ENCODE results near the gene APOA1.

APOA1 gene

DNA sequence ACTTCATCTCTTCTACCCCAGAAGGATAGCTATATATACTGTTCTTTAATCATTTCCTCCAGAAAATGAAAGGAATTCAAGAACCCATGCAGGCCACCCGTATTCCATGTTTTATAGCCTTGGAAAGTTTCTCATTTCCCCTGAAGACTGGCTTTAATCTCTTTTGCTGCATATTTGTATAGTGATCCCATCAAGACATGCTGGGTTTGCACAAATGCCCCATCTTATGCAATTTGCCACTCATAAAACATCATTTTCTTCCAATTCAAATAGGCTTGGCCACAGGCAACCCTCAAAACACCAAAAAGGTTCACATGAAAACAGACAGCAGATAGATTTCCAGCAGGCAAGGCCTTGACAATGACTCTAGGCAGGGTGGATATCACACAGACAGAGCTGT is 28.3 kb upstream of the APOA1 start (continued):
- TF ChIP-seq ZNF350 (tag by site-specific recombination; IDR thresholded peaks at IDR 0.05) (no peak), ZNF324 (tag by site-specific recombination; IDR thresholded peaks at IDR 0.05) (no peak), ZNF843 (tag by site-specific recombination; IDR thresholded peaks at IDR 0.05) (no peak), ZNF274 (IDR thresholded peaks at IDR 0.05; ENCODE audit: low read length) (no peak), ZNF274 (tag by site-specific recombination; IDR thresholded peaks at IDR 0.05; ENCODE audit: borderline replicate concordance) (no peak), ZBTB1 (tag by site-specific recombination; IDR thresholded peaks at IDR 0.05) (no peak), GLIS2 (tag by site-specific recombination; IDR thresholded peaks at IDR 0.05) (no peak)
- TF ChIP-seq, protein P1, sequence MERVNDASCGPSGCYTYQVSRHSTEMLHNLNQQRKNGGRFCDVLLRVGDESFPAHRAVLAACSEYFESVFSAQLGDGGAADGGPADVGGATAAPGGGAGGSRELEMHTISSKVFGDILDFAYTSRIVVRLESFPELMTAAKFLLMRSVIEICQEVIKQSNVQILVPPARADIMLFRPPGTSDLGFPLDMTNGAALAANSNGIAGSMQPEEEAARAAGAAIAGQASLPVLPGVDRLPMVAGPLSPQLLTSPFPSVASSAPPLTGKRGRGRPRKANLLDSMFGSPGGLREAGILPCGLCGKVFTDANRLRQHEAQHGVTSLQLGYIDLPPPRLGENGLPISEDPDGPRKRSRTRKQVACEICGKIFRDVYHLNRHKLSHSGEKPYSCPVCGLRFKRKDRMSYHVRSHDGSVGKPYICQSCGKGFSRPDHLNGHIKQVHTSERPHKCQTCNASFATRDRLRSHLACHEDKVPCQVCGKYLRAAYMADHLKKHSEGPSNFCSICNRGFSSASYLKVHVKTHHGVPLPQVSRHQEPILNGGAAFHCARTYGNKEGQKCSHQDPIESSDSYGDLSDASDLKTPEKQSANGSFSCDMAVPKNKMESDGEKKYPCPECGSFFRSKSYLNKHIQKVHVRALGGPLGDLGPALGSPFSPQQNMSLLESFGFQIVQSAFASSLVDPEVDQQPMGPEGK (tag by site-specific recombination; IDR thresholded peaks at IDR 0.05): no peak
- TF ChIP-seq, protein P2, sequence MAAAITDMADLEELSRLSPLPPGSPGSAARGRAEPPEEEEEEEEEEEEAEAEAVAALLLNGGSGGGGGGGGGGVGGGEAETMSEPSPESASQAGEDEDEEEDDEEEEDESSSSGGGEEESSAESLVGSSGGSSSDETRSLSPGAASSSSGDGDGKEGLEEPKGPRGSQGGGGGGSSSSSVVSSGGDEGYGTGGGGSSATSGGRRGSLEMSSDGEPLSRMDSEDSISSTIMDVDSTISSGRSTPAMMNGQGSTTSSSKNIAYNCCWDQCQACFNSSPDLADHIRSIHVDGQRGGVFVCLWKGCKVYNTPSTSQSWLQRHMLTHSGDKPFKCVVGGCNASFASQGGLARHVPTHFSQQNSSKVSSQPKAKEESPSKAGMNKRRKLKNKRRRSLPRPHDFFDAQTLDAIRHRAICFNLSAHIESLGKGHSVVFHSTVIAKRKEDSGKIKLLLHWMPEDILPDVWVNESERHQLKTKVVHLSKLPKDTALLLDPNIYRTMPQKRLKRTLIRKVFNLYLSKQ (tag by site-specific recombination; IDR thresholded peaks at IDR 0.05; ENCODE audit: borderline replicate concordance): no peak

DNA sequence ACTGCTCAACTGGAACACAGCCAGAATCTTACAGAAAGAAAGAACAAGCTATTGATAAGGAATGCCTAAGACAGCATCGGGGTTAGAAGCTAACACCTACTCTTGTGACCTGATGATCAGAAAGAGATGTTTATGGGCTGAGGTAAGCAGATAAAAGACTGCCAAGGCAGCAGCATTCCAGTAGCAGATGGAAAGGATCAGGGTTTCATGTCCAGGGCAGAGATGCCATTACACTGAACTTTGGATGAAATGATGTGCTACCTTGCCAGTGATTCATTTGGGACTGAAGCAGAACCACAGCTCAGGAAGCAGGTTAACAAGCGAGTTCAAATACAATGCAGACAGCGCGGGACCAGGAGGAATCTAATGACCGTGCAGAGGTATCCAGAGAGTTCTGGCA is 27.1 kb upstream of the APOA1 start:
- POLR2A ChIA-PET: no interaction called here
- CTCF ChIA-PET: interaction anchor here (0.6 to 1.3 kb wide), 3 partner anchors 16 to 194 kb away, joined by 3 to 4 read pairs (median 3); no protein-coding TSS in a partner anchor
- Histone ChIP-seq H3K4me1 (ENCODE audit: control insufficient read depth, insufficient read depth, low read length) (no peaks in the 10 kb centered on the region), H3K27ac (ENCODE audit: extremely low read depth, low read depth, low read length) (no peak overlapping the region), H3K4me3 (ENCODE audit: low read depth, low read length) (no peak overlapping the region), H3K36me3 (ENCODE audit: control insufficient read depth in 2 of 2, insufficient read depth in 1 of 2, low read length in 2 of 2) (peaks cover 0 to 95% of the 10 kb centered on the region in 2 experiments; a peak in 2 of 3 replicates), H3K9me3 (ENCODE audit: control insufficient read depth, insufficient read depth, low read depth, low read length) (no peaks in the 10 kb centered on the region)
- no peak for TF ChIP-seq ZNF239 (tag by site-specific recombination; IDR thresholded peaks at IDR 0.05)
- no peak for TF ChIP-seq ZFP3 (tag by site-specific recombination; IDR thresholded peaks at IDR 0.05; ENCODE audit: low read depth)
- TF ChIP-seq, protein P3, sequence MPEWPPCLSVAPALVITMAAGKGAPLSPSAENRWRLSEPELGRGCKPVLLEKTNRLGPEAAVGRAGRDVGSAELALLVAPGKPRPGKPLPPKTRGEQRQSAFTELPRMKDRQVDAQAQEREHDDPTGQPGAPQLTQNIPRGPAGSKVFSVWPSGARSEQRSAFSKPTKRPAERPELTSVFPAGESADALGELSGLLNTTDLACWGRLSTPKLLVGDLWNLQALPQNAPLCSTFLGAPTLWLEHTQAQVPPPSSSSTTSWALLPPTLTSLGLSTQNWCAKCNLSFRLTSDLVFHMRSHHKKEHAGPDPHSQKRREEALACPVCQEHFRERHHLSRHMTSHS (tag by site-specific recombination; IDR thresholded peaks at IDR 0.05): no peak
- no peak for TF ChIP-seq ZNF157 (tag by site-specific recombination; IDR thresholded peaks at IDR 0.05)
- TF ChIP-seq, protein P4, sequence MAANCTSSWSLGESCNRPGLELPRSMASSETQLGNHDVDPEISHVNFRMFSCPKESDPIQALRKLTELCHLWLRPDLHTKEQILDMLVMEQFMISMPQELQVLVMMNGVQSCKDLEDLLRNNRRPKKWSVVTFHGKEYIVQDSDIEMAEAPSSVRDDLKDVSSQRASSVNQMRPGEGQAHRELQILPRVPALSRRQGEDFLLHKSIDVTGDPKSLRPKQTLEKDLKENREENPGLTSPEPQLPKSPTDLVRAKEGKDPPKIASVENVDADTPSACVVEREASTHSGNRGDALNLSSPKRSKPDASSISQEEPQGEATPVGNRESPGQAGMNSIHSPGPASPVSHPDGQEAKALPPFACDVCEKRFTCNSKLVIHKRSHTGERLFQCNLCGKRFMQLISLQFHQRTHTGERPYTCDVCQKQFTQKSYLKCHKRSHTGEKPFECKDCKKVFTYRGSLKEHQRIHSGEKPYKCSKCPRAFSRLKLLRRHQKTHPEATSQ (tag by site-specific recombination; IDR thresholded peaks at IDR 0.05): no peak

DNA sequence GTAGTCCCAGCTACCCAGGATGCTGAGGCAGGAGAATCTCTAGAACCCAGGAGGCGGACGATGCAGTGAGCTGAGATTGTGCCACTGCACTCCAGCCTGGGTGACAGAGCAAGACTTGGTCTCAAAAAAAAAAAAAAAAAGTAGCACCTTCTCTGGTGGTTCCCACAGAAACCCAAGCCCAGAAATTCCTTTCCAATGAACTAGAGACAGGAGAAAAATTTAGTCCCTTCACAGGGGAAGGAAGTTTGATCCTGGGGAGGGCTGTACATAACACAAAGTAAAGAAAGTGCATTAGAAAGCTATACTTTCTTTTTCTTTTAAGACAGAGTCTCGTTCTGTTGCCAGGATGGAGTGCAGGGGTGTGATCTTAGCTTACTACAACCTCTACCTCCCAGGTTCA is 25.5 kb upstream of the APOA1 start:
- ChIA-PET POLR2A (no interaction called here), CTCF (interaction anchor here (1.0 kb wide), 1 partner anchor 27 kb away, joined by 3 read pairs; no protein-coding TSS in a partner anchor)
- TF ChIP-seq, protein P5, sequence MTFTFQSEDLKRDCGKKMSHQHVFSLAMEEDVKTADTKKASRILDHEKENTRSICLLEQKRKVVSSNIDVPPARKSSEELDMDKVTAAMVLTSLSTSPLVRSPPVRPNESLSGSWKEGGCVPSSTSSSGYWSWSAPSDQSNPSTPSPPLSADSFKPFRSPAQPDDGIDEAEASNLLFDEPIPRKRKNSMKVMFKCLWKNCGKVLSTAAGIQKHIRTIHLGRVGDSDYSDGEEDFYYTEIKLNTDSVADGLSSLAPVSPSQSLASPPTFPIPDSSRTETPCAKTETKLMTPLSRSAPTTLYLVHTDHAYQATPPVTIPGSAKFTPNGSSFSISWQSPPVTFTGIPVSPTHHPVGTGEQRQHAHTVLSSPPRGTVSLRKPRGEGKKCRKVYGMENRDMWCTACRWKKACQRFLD (tag by site-specific recombination; IDR thresholded peaks at IDR 0.05): no peak
- TF ChIP-seq ZNF221 (tag by site-specific recombination; IDR thresholded peaks at IDR 0.05; ENCODE audit: borderline replicate concordance) (no peak), PRDM1 (tag by site-specific recombination; IDR thresholded peaks at IDR 0.05) (0 out of 2 replicates have a peak, but pooled peaks have one; percentile 8)
- peaks cover 0 to 95% of the 10 kb centered on the region in 2 experiments; a peak in 2 of 3 replicates for H3K36me3 ChIP-seq (ENCODE audit: control insufficient read depth in 2 of 2, insufficient read depth in 1 of 2, low read length in 2 of 2)
- no peaks in the 10 kb centered on the region for H3K4me1 ChIP-seq (ENCODE audit: control insufficient read depth, insufficient read depth, low read length)
- no peak overlapping the region for H3K27ac ChIP-seq (ENCODE audit: extremely low read depth, low read depth, low read length)
- H3K4me3 ChIP-seq (ENCODE audit: low read depth, low read length): no peak overlapping the region
- H3K9me3 ChIP-seq (ENCODE audit: control insufficient read depth, insufficient read depth, low read depth, low read length): no peaks in the 10 kb centered on the region
